Fibroblast of mammary gland (primary cell): ENCODE measurements around the gene HAPLN3.
A peak's percentile ranks its signal among the peaks of the same experiment; 100 is the strongest.

Experiments
- DNase-seq: peaks from one replicate; pipeline ENCODE4 v3.0.0-alpha.2; 2010; ENCODE audit warnings: low read depth
- H3K4me3 ChIP-seq: 2 replicates; pipeline ENCODE4 v1.5.1; 2011; ENCODE audit warnings: low read depth, mild to moderate bottlenecking, low read length, moderate library complexity; ENCODE audit not compliant: control insufficient read depth
- CTCF ChIP-seq: conservative IDR thresholded peaks from 2 replicates; pipeline ENCODE4 v1.5.1; 2011; ENCODE audit warnings: low read depth, low read length, inconsistent platforms; ENCODE audit not compliant: control insufficient read depth, insufficient read depth

Gene HAPLN3

GRCh38 chr15:88909956-88910831 is 14.8 kb upstream of the HAPLN3 start:
- no peak overlapping the region for H3K4me3 ChIP-seq
- no peak for TF ChIP-seq CTCF
- peak; percentile 88 for DNase-seq

GRCh38 chr15:88908697-88909621 is 13.6 kb upstream of the HAPLN3 start:
- no peak overlapping the region for H3K4me3 ChIP-seq
- TF ChIP-seq CTCF, result no peak
- DNase-seq, result peak; percentile 87

- no peak for TF ChIP-seq CTCF
- no peak overlapping the region for H3K4me3 ChIP-seq
- no peak for DNase-seq
Observed at GRCh38 chr15:88908123-88908522, 12.8 kb upstream of the HAPLN3 start.

- no peak for TF ChIP-seq CTCF
- DNase-seq, result no peak
- no peak overlapping the region for H3K4me3 ChIP-seq
Observed at GRCh38 chr15:88907111-88907510, 11.8 kb upstream of the HAPLN3 start.

- no peak for DNase-seq
- H3K4me3 ChIP-seq, result no peak overlapping the region
- no peak for TF ChIP-seq CTCF
Observed at GRCh38 chr15:88906551-88906950, 11.2 kb upstream of the HAPLN3 start.

- TF ChIP-seq CTCF, result no peak
- DNase-seq, result no peak
Observed at GRCh38 chr15:88906130-88906529, 10.8 kb upstream of the HAPLN3 start.

More at GRCh38 chr15:88906130-88906529, 10.8 kb upstream of the HAPLN3 start:
- no peak overlapping the region for H3K4me3 ChIP-seq
